Measurements from ENCODE around the gene TNNI3K. TPM values are rescaled to one million over a fixed set of nuclear protein-coding genes. Genes with fewer than 3 reads are reported as not detected.

Gene TNNI3K
- total RNA-seq (2014; rRNA removed; shearing (Covaris generic)), result 0.23 TPM in 1 of 2 replicates, not detected in the other

GRCh38 chr1:74235153-74235552 is at the start of gene TNNI3K:
TSS of gene TNNI3K (plus strand) at chr1:74235387. CDS start at chr1:74235452, 65 bp downstream.

DNA sequence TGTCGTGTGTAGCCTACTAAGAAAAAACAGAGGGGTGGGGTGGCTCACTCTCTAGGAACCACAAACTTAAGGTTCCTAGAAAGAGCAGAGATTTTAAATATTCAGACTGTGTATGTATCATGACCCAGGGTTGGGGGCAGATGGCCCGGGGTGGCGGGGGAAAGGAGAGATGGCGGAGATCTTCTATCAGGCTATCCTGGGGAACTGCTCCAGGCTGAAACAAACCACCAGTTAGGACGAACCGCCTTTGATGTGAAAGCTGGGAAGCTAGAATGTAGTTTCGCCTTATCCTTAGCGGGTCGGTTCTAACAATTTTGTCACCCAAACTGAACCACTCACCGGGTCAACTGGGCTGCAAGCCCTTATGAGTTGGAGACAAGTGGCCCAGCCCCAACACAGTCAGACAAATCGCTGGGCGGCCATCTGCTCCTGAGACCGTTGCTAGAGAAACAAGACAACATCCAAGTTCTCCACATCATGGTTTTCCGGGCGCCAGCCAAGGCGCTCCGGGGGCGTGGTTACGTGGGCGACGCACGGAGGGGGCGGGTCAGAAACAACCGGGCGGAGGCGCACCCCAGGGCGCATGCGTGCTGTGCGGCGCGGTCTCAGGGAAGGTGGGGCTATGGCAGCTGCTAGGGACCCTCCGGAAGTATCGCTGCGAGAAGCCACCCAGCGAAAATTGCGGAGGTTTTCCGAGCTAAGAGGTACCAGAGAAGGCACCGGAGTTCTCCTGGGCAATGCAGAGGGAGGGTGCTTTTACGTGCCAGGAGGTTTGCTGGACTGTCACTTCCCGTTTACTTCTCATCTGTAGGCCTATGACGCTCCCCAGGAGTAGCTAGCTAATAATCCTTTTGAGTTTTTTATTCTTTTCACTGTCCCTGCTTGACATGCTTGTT is 37.3 kb upstream of the TNNI3K start, which contains the start of the genes FPGT and LRRIQ3:
Gene FPGT, plus strand, starts transcription at position 586 of the 896 bp plus-strand sequence. Its CDS starts 37 bp downstream, at position 623.
Gene LRRIQ3, minus strand, starts transcription at position 520 of the 896 bp plus-strand sequence. CDS start 14,492 bp downstream, outside the sequence.

GRCh38 chr1:74512170-74512915 is 277.2 kb downstream of the TNNI3K start, which contains the start of gene LRRC53:
TSS of gene LRRC53 (minus strand) at chr1:74512611. CDS start at chr1:74483349, 29,262 bp downstream.

Other genes with a start within 250 kb of the TNNI3K start
- gene LRRIQ3, start 37.2 kb upstream of the TNNI3K start, total RNA-seq (2014; rRNA removed; shearing (Covaris generic)), result 0.57 and 1.7 TPM in 2 replicates
- 7.0 and 7.2 TPM in 2 replicates for gene FPGT, start 37.1 kb upstream of the TNNI3K start, total RNA-seq (2014; rRNA removed; shearing (Covaris generic))

Data from A375 (cell line).